Measurements from ENCODE around the gene LIN54. TPM values are rescaled to one million over a fixed set of nuclear protein-coding genes. Genes with fewer than 3 reads are reported as not detected.

Gene LIN54
- total and polyA plus RNA-seq, 2 of the 13 experiments (the other 11 are each of a cell fraction or from before 2014, with no cell fraction given) = 25.2 to 32.9 TPM

- TF ChIP-seq MXD1 (CRISPR knock-in tag; IDR thresholded peaks at IDR 0.05) (peak; percentile 49; the same call in 1 of the 2 replicates), ZNF230 (CRISPR knock-in tag; IDR thresholded peaks at IDR 0.05) (peak; percentile 76; the same call in 1 of the 2 replicates), FOXK1 (CRISPR knock-in tag; IDR thresholded peaks at IDR 0.05; ENCODE audit: borderline replicate concordance, low read depth) (peak; percentile 84; the same call in 1 of the 2 replicates), TOE1 (CRISPR knock-in tag; IDR thresholded peaks at IDR 0.05) (peak; percentile 84; the same call in 1 of the 2 replicates), ZC3H4 (CRISPR knock-in tag; IDR thresholded peaks at IDR 0.05; ENCODE audit: borderline replicate concordance) (peak; percentile 39), ZNF260 (CRISPR knock-in tag; IDR thresholded peaks at IDR 0.05; ENCODE audit: borderline replicate concordance, low read depth) (no peak), HNF1A (IDR thresholded peaks at IDR 0.05; ENCODE audit: low read depth) (peak; percentile 78), HNF1A (CRISPR knock-in tag; IDR thresholded peaks at IDR 0.05; ENCODE audit: borderline replicate concordance) (peak; percentile 84), ZNF766 (CRISPR knock-in tag; IDR thresholded peaks at IDR 0.05; ENCODE audit: borderline replicate concordance) (peak; percentile 35; the same call in 1 of the 2 replicates), ZSCAN29 (CRISPR knock-in tag; conservative IDR thresholded peaks at IDR 0.05) (peak; percentile 88), TBL1XR1 (IDR thresholded peaks at IDR 0.05; ENCODE audit: borderline replicate concordance, low read length, partially characterized antibody) (peak; percentile 76), FOXJ3 (CRISPR knock-in tag; IDR thresholded peaks at IDR 0.05; ENCODE audit: borderline replicate concordance) (peak; percentile 67; the same call in 1 of the 2 replicates), ZNF530 (CRISPR knock-in tag; IDR thresholded peaks at IDR 0.05; ENCODE audit: low read depth) (peak; percentile 56; the same call in 1 of the 2 replicates), CEBPG (CRISPR knock-in tag; IDR thresholded peaks at IDR 0.05) (peak; percentile 57), PHF8 (CRISPR knock-in tag; IDR thresholded peaks at IDR 0.05) (peak; percentile 88), BHLHE40 (IDR thresholded peaks at IDR 0.05; ENCODE audit: low read length) (peak; percentile 91), DMAP1 (CRISPR knock-in tag; IDR thresholded peaks at IDR 0.05) (peak; percentile 88; the same call in 1 of the 2 replicates), ZNF574 (CRISPR knock-in tag; IDR thresholded peaks at IDR 0.05) (peak; percentile 99), NFKBIZ (CRISPR knock-in tag; IDR thresholded peaks at IDR 0.05) (no peak), ZNF746 (CRISPR knock-in tag; IDR thresholded peaks at IDR 0.05) (peak; percentile 39; the same call in 1 of the 2 replicates)
These were observed 24.2 kb upstream of the LIN54 start, which contains the start of gene COPS4 (continued) for GRCh38 chr4:83034630-83035494.
